Measurements from ENCODE around the gene IL1RAPL2.
A peak's percentile ranks its signal among the peaks of the same experiment; 100 is the strongest.
"Not testable (repeated sequence)": the region's sequence is repeated elsewhere in the genome, so short reads cannot be mapped to it uniquely, and the experiment has no call there.

Gene IL1RAPL2

DNA sequence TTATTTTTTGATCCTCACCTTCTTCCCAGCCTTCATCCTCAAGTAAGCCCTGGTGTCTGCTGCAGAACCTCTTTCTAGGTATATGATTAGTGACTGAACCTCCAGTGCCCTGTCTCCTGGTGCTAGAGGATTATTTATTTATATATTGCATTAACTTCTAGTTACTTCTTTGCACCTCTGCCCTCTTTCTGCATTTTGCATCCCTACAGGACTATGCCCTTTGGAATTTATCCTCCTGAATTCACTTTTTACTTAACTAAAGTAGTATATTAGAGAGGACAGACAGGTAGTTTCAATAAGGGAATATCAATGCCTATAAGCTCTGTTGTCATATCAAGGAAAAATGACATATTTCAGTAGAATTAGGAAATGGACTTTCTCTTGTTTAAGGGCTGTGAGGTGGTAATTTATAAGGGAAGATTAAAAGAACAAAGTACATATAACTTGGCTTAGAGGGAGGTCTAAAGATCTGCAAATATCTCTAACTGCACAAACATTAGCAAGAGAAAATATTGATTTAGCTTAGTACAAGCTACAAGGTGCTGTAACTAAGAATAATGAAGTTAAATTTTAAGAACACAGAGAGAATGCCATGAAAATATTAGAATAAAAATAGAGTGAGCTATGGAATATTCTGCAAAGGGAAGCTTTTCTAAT lies 472.8 kb downstream of the IL1RAPL2 start:
- DNase-seq = no peak

- DNase-seq = no peak
Observed at GRCh38 chrX:105050921-105051320, 484.9 kb downstream of the IL1RAPL2 start.

DNA sequence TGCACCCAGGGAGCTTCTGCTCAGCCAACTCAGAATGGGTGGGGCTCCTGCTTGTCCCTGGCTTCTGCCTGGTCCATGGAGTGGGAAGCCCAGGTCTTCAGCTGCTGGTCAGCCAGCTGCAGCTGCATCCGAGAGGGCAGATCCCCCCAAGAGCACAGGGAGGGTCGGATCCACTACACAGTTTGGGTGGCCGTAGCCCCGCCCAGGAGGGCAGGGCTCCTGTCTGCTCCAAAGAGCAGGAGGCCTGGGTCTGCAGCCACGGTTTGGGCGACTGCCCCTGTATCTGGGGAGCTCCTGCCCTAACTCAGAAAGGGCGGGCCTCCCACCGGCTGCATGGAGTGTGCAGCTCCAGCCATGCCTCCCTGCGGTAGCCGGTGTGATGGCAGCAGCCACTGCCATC lies 485.4 kb downstream of the IL1RAPL2 start:
- no peak for DNase-seq

DNA sequence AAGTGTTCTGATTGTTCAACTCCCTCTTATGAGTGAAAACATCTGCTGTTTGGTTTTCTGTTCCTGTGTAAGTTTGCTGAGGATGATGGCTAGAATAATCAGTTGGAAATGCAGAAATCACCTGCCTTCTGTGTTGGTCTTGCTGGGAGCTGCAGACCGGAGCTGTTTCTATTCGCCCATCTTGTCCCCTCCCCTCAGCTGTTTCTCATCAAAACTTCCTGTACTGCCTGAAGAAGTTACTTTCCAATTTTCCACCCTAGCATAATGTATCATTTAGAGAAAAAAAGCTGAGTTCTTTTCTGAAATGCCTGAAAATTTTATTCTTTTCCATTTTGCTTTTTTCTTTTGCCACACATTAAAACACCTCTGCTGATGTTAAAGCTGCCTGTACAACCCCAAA lies 486.9 kb downstream of the IL1RAPL2 start:
- no peak for DNase-seq

GRCh38 chrX:105063743-105064142 lies 497.7 kb downstream of the IL1RAPL2 start:
- DNase-seq = no peak

DNA sequence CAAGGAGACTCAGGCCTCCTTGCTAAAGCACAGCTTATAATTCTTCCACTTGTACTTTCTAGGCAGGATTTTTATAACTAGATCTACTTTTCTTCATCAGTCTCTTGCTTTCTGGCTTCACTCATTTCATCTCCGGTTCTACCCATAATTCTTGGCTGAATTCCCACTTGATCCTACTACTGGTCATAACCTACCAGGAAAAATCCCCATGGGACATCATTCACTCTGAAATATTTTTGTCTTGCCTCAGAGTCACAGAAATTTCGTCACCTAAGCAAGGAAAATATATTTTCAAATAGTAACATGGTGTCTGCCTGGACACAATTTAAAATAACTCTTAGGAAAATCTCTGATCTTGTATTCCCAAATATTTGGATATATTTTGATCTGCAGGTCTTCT lies 532.2 kb downstream of the IL1RAPL2 start:
- no peak for DNase-seq

DNA sequence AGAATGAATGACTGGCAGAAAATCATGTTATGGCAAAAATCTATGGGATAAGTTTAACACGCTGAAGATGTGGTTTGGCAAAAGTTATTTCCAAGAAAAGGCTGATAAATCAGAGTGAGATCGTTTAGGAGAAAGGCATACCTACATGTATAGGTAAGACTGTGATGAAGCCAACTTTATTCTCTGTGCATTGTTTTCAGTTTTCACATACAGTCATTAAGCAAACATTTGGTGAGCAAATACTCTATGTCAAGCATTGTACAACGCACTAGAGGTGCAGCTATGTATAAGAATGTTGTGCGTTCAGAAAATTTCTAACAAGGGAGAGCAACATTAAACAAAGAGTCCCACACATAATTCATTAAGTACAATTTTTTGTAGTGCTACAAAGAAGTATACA lies 532.8 kb downstream of the IL1RAPL2 start:
- DNase-seq = no peak

GRCh38 chrX:105101378-105101777 lies 535.4 kb downstream of the IL1RAPL2 start:
- no peak for DNase-seq

DNA sequence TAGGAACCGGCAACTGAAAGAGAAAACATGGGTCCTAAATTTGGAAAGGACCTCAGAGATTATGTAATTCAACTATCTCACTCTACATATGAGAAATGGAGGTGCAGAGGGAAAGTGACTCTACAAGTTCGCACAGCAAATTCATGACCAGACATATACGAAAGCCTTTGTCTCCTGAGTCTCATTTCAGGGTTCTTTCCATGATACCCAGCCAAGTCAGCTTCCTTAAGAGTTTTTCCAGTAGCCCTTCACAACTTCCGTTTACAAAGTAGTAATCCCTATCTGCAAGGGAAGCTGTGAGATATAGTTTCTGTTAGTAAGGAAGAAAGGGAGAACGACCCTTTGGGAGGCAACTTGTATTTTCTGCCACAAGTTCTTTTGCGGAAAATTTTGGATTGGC lies 543.9 kb downstream of the IL1RAPL2 start:
- peak; percentile 22 for DNase-seq

- DNase-seq = no peak
Observed at GRCh38 chrX:105114554-105115130, 548.6 kb downstream of the IL1RAPL2 start.

DNA sequence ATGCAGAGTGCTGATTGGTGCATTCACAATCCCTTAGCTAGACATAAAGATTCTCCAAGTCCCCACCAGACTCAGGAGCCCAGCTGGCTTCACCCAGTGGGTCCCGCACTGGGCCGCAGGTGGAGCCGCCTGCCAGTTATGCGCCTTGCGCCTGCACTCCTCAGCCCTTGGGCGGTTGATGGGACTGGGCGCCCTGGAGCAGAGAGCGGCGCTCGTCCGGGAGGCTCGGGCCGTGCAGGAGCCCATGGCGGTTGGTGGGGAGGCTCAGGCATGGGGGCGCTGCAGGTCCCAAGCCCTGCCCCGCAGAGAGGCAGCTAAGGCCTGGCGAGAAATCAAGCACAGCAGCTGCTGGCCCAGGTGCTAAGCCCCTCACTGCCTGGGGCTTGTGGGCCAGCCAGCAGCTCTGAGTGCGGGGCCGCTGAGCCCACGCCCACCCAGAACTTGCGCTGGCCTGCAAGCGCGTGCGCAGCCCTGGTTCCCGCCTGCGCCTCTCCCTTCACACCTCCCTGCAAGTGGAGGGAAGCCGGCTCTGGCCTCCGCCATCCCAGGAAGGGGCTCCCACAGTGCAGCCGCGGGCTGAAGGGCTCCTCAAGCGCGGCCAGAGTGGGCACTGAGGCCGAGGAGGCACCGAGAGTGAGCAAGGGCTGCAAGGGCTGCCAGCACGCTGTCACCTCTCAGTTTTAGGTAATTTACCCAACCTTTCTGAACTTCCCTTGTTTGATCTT lies 549.8 kb downstream of the IL1RAPL2 start:
- DNase-seq = not testable (repeated sequence)

- no peak for DNase-seq
Observed at GRCh38 chrX:105116486-105116885, 550.5 kb downstream of the IL1RAPL2 start.

DNA sequence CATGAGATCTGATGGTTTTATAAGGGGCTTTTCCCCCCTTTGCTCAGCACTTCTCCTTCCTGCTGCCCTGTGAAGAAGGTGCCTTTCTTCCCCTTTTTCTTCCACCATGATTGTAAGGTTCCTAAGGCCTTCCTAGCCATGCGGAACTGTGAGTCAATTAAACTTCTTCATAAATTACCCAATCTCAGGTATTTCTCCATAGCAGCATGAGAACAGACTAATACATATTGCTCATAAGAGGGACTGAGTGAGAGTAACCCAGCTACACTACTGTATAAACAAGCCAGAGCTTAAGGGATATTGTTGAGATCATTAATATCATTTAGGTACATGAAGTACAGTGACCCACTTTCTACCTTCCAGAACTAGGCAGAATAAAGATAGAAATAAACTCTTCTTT lies 551.6 kb downstream of the IL1RAPL2 start:
- no peak for DNase-seq

DNA sequence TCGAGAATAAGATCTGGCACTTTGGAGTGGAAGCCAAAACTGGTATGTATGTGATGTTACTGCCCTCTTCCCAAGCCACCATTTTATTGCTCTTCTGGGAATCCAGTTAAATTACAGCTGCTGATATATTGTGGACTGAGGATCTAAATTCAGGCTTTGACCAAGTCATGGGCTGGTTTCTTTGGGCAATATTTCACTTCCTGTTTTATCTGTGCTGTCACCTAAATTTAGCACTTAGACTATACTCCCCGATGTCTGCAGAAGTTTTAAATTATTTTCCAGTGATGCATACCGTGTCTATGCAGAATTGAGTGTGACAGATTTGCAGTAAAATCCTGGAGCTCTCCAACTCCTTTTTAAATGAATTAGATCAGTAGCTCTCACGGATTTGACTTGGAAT lies 554.5 kb downstream of the IL1RAPL2 start:
- DNase-seq = no peak

GRCh38 chrX:105121186-105121585 lies 555.2 kb downstream of the IL1RAPL2 start:
- DNase-seq = no peak

GRCh38 chrX:105126201-105126600 lies 560.2 kb downstream of the IL1RAPL2 start:
- no peak for DNase-seq

GRCh38 chrX:105134273-105134672 lies 568.3 kb downstream of the IL1RAPL2 start:
- no peak for DNase-seq

DNA sequence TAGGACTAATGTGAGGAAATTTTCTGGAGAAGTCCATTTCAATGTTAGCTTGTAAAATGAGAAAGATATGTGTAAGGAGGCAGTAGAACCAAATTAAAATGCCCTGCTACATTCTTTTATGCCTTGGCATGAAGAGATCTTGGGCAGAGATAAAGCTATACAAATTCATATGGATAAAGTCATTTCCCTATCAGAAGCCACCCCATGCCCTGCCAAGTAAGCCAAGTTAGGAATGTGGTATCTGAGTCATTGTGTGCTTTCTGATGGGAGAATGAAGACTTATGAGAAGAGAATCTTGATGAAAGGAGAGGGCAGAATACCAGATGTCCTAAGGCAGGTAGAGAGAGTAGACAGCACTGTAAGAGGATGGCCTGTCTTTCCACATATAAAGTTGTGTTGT lies 570.8 kb downstream of the IL1RAPL2 start:
- DNase-seq = no peak

GRCh38 chrX:105150036-105150435 lies 584.0 kb downstream of the IL1RAPL2 start:
- DNase-seq = no peak

GRCh38 chrX:105150557-105150956 lies 584.6 kb downstream of the IL1RAPL2 start:
- no peak for DNase-seq

DNA sequence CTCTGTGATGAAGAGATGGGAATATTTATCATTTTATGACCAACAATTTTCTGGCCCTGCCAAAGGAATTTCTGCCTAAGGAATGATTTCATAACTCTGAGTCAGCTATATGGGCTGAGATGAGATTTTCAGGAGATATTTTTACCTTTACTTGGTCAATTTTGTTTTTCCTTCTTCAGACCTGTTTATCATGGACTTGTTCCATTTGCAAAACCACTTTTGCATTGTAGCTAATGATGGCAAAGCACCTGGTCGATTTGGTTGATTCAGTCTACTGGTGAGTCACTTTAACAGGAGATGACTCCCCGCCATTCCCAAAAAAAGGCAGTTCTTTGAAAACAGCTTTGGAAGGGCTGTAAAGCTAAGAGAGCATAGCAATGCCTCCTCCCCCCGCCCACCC lies 601.2 kb downstream of the IL1RAPL2 start:
- no peak for DNase-seq

DNA sequence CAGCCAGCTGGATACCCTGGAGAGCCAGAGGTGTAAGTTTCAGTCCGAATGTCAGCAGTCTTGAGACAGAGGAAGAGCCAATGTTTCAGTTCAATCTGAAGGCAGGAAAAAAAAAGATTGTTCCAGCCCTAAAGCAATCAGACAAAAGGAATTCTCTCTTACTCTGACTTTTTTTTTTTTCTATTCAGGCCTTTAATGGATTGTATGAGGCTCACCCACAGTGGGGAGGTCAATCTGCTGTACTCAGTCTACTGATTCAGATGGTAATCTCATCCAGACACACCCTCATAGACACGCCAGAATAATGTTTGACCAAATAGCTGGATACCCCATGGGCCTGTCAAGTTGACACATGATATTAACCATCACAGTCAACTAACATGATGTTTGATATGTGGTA lies 602.6 kb downstream of the IL1RAPL2 start:
- DNase-seq = no peak

GRCh38 chrX:105173071-105173470 lies 607.1 kb downstream of the IL1RAPL2 start:
- no peak for DNase-seq

GRCh38 chrX:105179644-105180043 lies 613.6 kb downstream of the IL1RAPL2 start:
- no peak for DNase-seq
